HEK293T (cell line): ENCODE data around the gene PLEKHD1.
"Not testable (repeated sequence)": the region's sequence is repeated elsewhere in the genome, so short reads cannot be mapped to it uniquely, and the experiment has no call there.

Experiments
- ARNT ChIP-seq: fragments of 450-650 bp; IDR thresholded peaks from 2 replicates; pipeline ENCODE4 v1.6.1; 2017; ENCODE audit warnings: mild to moderate bottlenecking
- CTBP1 ChIP-seq: fragments of 450-650 bp; IDR thresholded peaks from 2 replicates; pipeline ENCODE4 v1.6.1; 2016; ENCODE audit warnings: borderline replicate concordance
- ELF4 ChIP-seq: fragments of 450-650 bp; IDR thresholded peaks from 2 replicates; pipeline ENCODE4 v1.6.1; 2017; ENCODE audit warnings: antibody characterized with exemption
- NFRKB ChIP-seq: fragments of 450-650 bp; IDR thresholded peaks from 2 replicates; pipeline ENCODE4 v1.6.1; 2016; ENCODE audit warnings: mild to moderate bottlenecking, moderate library complexity
- ZNF384 ChIP-seq: fragments of 450-650 bp; IDR thresholded peaks from 2 replicates; pipeline ENCODE4 v1.6.1; 2016

DNA sequence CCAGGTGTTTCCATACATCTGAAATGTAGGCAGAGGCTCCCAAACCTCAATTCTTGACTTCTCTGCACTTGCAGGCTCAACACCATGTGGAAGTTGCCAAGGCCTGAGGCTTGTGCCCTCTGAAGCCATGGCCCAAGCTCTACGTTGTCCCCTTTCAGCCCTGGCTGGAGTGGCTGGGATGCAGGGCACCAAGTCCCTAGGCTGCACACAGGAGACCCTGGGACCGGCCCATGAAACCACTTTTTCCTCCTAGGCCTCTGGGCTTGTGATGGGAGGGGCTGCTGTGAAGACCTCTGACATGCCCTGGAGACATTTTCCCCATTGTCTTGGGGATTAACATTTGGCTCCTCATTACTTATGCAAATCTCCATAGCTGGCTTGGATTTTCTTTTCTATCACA is 6.5 kb upstream of the PLEKHD1 start:
- not testable (repeated sequence) for TF ChIP-seq ELF4, NFRKB, ZNF384, ARNT, CTBP1
